HL-60/S4 treated with retinoic acid at 250 ng/mL for 4 days and 3 days (cell line): ENCODE data around the gene ASF1A.
"Not testable (repeated sequence)": the region's sequence is repeated elsewhere in the genome, so short reads cannot be mapped to it uniquely, and the experiment has no call there.

ENCODE experiments used
- in situ Hi-C: fragments of 300-500 bp; cut with MboI; formaldehyde crosslinking; loops from 2 replicates; pipeline ENCODE4 v1.7.0; 2022; ENCODE audit warnings: low sequenced_read_pairs

ASF1A gene

GRCh38 chr6:118893807-118894424 lies at the start of gene ASF1A:
Gene ASF1A (plus strand): TSS chr6:118894152. CDS start chr6:118894414, 262 bp downstream.
- in situ Hi-C loops = no loop called here

DNA sequence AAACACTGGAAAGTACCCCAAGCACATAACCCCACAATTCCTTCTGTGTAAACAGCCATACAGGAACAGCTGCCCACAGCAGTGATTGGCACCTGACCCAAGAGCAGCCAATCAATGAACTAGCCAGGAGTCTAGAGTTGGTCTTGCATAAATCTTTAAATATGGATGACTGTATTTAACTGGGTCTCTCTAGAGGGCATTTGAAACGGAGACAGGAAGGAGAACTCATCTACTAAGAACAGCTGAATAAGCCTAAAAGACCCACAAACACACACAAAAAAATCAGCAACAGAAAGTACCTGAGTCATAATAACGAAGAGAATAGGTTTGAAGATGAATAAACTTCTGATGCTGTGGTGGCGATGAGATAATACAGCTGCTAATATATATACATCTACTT lies 49.0 kb upstream of the ASF1A start:
- in situ Hi-C loops = no loop called here

GRCh38 chr6:118853408-118853807 lies 40.5 kb upstream of the ASF1A start:
- in situ Hi-C loops = no loop called here

GRCh38 chr6:118856301-118856700 lies 37.7 kb upstream of the ASF1A start:
- in situ Hi-C loops = no loop called here

- in situ Hi-C loops = no loop called here
Measured at GRCh38 chr6:118859517-118860064, 34.4 kb upstream of the ASF1A start.

GRCh38 chr6:118860363-118860762 lies 33.6 kb upstream of the ASF1A start:
- in situ Hi-C loops = no loop called here

GRCh38 chr6:118860880-118861279 lies 33.1 kb upstream of the ASF1A start:
- in situ Hi-C loops = no loop called here

GRCh38 chr6:118862443-118862842 lies 31.5 kb upstream of the ASF1A start:
- in situ Hi-C loops = no loop called here

DNA sequence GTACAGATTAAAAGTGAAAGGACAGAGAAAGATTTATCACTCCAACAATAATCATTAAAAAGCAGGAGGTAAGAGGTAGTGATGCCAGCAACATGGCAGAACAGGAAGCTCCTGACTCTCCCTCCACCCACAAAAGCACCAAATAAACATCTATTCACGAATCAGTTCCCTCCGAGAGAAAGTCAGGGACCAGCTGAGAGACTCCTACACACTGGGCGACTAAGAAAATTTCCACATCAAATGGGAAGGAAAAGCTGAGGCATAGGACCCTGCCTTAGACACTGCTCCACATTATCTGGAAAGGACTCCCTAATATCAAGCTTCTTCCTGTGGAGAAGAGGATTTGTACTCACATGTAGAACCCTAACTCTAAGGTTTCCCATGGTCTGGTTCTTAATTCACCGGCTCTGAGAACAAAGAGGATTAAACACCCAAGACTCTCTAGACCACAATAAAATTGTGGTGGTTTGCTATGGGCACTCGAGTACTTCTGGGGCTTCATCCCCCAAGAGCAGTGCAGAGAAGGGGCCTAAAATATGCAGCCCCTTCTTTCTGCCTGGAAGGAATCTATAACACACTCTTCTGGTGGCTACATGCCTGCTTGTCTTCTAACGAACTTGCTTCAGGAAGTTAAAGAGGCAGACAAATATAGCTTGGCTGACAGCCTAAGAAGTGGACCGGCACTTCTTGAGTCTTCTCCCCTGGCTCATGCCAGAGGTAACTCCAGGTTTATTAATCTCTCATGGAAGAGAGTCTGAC lies 29.4 kb upstream of the ASF1A start:
- in situ Hi-C loops = no loop called here

DNA sequence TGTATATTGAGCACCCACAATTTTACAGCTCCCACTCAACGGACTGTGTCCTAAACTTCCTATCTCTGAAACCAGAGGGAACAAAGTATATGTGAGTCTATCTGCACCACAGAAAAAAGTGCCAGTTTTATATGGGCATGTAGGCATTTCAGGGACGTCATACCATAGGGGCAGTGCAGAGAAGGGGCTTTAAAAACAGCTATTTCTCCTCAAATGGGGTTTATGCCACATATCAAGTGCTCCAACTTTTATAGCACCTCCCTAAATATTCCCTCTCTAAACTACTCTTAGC lies 28.9 kb upstream of the ASF1A start:
- in situ Hi-C loops = no loop called here

- in situ Hi-C loops = no loop called here
Measured at GRCh38 chr6:118867181-118867580, 26.8 kb upstream of the ASF1A start.

- in situ Hi-C loops = not testable (repeated sequence)
Measured at GRCh38 chr6:118868901-118869300, 25.1 kb upstream of the ASF1A start.

DNA sequence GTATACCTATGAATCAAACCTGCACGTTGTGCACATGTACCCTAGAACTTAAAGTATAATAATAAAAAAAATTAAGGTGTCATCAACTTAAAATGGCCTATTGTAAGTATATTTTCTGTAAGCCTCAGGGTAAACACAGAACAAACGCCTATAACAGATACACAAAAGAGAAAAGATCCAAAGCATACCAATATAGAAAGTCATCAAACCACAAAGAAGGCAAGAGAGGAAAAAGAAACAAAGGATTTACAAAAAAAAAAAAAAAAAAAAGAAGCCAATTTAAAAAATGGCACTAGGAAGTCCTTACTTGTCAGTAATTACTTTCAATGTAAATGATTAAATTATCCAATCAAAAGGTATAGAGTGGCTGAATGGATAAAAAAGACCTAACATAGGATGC lies 24.6 kb upstream of the ASF1A start:
- in situ Hi-C loops = no loop called here

GRCh38 chr6:118869894-118870589 lies 23.9 kb upstream of the ASF1A start:
- in situ Hi-C loops = no loop called here

- in situ Hi-C loops = no loop called here
Measured at GRCh38 chr6:118871331-118871730, 22.6 kb upstream of the ASF1A start.

GRCh38 chr6:118872318-118872717 lies 21.6 kb upstream of the ASF1A start:
- in situ Hi-C loops = no loop called here

- in situ Hi-C loops = no loop called here
Measured at GRCh38 chr6:118872726-118873125, 21.2 kb upstream of the ASF1A start.

DNA sequence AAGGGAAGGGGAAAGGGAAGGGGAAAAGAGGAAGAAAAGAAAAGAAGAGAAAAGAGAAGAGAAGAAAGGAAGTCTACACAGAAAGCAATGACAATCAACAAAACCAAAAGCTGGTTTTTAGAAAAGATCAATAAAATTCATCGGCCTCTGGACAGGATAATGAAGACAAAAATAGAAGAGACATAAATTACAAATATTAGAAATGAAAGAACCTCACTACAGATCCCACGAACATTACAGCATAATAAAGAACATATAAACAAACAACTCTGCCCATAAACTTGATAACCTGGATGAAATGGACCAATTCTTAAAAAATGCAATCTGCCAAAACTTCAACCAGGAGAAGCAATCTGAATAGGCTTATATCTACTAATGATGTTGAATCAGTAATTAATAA lies 20.7 kb upstream of the ASF1A start:
- in situ Hi-C loops = no loop called here

DNA sequence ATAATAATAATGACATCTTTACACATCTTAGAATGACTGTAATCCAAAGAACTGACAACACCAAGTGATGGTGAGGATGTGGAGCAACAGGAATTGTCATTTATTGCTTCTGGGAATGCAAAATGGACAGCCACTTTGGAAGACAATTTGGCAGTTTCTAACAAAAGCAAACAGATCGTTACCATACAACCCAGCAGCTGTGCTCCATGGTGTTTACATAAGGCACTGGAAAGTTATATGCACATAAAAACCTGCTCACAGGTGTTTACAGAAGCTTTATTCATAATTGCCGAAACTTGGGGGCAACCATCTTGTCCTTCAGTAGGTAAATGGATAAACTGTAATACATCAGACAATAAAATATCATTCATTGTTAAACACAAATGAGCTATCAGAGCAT lies 18.3 kb upstream of the ASF1A start:
- in situ Hi-C loops = no loop called here

DNA sequence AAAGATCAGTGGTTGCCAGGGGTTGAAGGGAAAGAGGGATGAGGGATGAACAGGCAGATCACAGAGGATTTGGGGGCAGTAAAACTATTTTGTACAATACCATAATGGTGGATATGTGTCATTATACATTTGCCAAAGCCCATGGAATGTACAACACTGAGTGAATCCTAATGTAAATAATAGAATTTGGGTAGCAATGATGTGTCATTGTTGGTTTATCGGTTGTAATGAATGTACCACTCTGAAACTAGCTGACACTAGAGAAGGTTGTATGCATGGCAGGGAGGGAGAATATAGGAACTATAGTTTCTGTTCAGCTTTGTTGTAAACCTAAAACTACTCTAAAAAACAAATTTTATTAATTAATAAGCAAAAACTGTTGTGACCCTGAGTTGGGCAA lies 17.8 kb upstream of the ASF1A start:
- in situ Hi-C loops = no loop called here

DNA sequence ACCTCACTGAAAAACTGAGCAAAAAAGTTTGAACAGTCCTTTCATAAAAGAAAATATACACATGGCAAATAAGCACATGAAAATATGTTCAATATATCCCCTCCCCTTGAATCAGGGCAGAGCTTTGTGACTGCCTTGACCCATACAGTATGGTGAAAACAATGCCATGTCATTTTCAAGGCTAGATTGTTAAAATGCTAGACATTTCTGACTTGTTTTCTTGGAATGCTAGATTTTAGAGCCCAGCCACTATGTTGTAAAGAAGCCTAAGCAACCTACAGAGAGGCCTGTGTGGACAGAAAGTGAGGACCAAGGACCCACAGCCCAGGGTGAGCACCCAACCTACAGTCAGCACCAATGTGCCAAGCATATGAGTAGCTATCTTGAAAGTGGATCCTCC lies 17.1 kb upstream of the ASF1A start:
- in situ Hi-C loops = no loop called here

DNA sequence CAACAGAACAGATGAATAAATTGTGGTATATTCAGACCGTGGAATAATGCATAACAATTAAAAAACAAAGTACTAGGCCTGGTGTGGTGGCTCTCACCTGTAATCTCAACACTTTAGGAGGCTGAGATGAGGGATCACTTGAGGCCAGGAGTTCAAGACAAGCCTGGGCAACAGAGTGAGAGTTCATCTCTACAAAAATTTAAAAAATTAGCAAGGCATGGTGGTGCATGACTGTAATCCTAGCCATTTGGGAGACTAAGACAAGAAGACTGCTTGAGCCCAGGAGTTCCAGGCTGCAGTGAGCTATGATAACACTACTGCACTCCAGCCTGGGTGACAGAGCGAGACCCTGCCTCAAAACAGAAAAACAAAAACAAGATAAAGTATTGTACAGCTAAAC lies 16.1 kb upstream of the ASF1A start:
- in situ Hi-C loops = no loop called here
